Activated CD4-positive, alpha-beta T cell treated with anti-CD3 and anti-CD28 coated beads, Interleukin-10, Interleukin-2, amounts not matched to agents 100 ng/mL and 50 ng/mL, durations not matched to agents 16 hours and 8 hours (primary cell): Measurements from ENCODE around the gene MAB21L3.

Experiments used
- DNase-seq: peaks from one replicate; pipeline ENCODE4 v3.0.0-alpha.2; 2020

Gene MAB21L3

DNA sequence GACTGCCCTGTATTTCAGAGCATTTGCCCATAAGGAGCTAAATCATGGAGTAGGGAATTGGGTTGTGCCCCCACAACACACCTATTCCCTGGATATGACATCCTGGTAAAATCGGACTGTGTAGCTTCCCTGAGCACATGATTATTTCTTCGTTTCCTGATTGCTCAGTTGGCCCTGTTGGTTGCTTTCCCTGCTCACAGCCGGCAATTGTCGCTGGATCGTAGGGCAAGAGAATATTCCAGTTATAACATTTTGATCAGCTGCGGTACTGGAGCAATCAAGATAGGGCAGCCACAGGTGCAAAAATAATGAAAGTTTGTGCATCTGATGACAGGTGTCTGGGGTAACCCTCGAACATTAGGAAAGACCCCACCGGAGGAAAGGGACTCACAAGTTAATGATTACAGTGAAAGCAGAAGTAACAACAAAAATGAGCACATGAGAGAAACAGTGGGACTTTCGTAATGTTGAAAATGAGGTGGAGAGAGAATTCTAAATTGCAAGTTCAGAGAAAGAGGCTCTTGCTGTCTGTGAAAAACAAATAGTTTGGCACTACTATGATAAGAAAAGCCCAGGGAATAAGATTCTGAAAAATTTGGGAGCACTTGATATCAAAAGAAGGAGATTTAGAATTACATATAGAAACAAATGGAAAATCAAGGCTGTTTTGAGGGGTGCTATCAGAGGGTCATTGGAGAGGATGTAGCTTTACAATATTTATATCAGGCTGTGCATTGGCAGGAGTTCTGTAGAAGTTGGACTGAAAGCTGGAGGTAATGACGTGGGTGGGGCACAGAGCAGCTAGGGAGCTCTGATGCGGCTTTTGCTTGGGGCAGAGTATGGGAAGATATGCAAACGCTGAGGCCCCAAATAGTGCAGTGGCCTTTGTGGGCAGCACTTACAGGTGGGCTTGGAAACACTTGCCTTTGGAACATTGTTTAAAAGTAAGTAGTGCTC, at the start of gene MAB21L3:
Gene MAB21L3, plus strand, starts transcription at position 833 of the 957 bp plus-strand sequence. CDS start 1,217 bp downstream, outside the sequence.
- no peak for DNase-seq

DNA sequence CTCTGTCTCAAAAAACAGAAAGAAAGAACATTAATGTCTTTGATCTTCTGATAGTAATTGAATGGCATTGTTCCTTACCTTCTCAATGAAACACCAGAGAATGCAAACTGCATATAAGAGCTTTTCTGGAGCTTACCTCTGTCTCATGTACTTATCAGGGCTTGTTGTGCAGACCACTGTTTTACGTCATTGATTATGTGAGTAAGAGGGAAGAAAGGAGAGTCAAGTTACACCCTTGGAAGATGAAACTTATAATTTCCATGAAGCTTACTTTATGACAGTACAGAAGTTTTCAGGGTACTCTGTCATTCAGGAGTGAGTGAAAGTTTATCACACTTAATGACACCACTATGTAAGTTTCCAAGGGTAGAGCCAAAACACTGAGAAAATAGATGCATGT, 49.0 kb upstream of the MAB21L3 start:
- no peak for DNase-seq

- no peak for DNase-seq
Measured at GRCh38 chr1:116064616-116065015, 46.6 kb upstream of the MAB21L3 start.

GRCh38 chr1:116066868-116067565, 44.2 kb upstream of the MAB21L3 start:
- DNase-seq = no peak

GRCh38 chr1:116067566-116067890, 43.7 kb upstream of the MAB21L3 start:
- DNase-seq = no peak

DNA sequence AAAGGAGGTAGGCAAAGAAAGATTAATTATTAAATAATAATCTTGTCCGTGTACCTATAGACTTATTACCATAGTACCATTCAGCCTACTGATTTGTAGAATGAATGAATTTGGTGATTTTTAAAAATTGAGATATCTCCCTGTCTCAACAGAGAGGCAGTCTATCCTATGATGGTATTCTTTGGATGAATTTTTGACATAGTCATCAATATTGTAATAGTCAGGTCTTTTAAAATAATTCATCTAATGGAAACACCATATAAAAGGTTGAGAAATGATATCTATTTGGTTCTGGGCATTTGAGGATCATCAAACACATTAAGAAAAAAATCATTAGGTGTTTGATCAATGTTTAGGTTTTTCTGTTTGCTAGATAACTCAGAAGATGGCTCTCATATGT, 35.6 kb upstream of the MAB21L3 start:
- DNase-seq = no peak

DNA sequence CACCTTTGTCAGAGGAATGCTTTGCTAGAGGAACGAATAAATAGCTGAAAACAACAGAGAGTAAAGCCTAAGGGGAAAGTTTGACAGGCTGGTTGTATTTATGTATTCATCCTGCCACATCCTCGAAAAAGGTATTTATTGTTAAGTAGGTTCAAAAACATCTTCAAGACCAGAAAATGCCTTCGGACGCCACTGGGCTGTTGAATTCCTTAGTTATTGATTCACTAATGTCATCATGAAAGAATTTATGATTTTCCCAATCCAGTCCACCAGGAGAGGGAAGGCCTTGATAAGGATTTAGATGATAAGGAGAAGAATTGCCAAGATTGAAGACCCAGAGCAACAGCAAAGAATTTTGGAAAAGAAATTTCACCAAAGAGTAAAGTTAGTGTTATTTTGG, 35.2 kb upstream of the MAB21L3 start:
- DNase-seq = no peak

- DNase-seq = no peak
Measured at GRCh38 chr1:116076831-116077230, 34.4 kb upstream of the MAB21L3 start.

- DNase-seq = no peak
Measured at GRCh38 chr1:116078699-116079223, 32.4 kb upstream of the MAB21L3 start.

DNA sequence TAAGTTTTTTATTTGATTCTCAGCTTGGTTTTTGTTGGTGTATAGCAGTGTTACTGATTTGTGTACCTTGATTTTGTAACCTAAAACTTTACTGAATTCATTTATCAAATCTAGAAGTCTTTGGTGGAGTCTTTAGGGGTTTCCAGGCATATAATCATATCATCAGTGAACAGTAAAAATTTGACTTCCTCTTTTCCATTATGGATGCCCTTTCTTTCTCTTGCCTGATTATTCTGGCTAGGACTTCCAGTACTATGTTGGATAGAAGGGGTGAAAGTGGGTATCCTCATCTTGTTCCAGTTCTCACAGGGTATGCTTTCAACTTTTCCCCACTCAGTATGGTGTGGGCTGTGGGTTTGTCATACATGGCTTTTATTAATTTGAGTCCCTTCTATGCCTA, 23.6 kb upstream of the MAB21L3 start:
- no peak for DNase-seq

GRCh38 chr1:116089870-116090269, 21.3 kb upstream of the MAB21L3 start:
- no peak for DNase-seq

DNA sequence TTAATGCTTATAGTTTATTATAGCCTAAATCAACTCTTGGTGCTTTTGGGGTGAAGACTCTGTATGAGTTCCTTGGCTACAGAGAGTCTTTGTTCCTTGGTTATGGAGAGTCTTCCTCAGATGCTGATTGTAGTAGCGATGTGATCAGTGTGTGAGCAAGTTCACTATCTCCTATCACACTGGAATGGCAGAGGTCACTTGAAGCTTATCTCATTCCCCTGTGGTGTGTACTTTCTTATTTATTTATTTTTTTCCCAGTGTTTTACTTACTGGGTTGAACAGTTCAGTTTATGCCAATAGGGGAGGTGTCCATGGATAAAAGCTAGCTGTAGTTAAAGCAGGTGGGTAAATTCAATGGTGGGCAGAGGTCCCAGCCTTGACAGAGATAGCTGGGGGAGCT, 20.1 kb upstream of the MAB21L3 start:
- DNase-seq = no peak

GRCh38 chr1:116092752-116093489, 18.3 kb upstream of the MAB21L3 start:
- DNase-seq = no peak

DNA sequence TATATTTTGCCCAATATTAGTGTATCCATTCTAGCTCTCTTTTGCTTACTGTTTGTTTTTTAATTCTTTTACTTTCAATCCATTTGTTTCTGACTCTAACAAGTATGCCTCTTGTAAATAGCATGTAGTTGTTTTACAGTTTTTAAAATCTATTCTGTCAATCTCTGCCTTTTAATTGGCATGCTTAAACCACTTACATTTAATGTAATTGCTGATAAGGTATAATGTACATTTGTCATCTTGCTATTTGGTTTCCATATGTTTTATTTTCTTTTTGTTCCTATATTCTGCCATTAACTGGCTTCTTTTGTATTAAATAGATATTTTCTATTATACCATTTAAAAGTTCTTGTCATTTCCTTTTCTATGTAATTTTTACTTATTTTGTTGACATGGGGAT, 16.2 kb upstream of the MAB21L3 start:
- DNase-seq = no peak

DNA sequence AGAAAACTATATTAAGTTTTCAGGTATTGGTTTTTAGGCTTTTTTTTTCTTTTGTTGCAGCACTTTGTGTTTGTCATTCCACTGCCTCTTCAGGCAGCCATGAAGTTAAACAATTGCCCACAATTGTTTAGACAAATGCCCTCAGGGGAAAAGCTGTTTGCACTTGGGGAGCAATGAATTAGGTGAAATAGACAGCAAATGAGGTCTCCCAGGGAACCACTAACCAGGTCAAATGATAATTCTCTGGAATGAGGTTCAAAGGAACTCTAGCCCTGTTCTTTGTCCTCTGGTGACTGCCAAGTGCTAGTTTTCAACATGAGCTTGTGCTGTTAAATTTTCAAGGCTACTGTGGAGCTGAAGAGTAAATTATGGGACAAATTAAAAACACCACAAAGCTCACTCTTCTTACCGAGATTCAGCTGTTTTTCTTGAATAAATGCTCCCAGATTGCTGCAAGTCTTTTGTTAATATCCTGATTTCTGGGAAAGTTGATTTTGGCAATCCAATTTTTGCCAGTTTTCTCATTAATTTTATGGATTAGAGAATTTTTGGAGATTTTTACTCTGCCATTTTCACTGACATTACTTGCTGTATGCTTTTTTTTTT, 15.1 kb upstream of the MAB21L3 start:
- DNase-seq = no peak

- DNase-seq = no peak
Measured at GRCh38 chr1:116097626-116098025, 13.6 kb upstream of the MAB21L3 start.

DNA sequence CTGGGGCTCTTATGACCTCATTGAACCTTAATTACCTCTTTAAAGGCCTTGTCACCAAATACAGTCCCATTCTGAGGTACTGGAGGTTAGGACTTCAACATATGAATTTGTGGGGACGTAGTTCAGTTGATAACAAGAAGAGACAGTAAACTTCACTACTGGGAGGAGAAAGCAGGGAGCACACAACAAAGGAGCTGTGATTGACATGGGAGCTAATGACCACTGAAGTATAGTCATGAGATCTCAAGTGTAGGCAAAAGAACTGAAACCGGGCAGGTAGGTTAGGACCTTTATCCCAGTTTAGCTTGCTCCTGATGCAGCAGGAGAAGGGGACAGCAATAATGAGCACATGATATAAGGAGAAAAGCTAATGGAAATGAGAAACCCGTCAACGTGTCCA, 11.8 kb upstream of the MAB21L3 start:
- DNase-seq = no peak

DNA sequence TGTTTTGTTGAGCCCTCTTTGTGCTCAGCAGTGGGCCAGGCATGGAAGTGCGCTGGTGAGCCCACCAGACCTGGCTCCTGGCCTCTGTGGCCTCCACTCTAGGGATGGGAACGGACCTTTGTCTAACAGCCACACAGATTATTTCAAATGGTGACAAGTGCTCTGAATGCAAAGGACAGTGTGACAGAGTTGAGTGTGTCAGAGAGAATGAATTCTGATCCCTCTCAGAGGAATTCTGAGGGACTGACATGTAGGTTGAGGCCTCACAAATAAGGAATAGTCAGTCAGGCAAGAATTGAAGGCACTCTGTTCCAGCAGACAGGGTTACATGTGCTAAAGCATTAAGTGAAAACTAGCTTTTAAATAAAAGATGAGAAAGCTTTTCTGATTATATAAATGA, 11.3 kb upstream of the MAB21L3 start:
- DNase-seq = no peak

DNA sequence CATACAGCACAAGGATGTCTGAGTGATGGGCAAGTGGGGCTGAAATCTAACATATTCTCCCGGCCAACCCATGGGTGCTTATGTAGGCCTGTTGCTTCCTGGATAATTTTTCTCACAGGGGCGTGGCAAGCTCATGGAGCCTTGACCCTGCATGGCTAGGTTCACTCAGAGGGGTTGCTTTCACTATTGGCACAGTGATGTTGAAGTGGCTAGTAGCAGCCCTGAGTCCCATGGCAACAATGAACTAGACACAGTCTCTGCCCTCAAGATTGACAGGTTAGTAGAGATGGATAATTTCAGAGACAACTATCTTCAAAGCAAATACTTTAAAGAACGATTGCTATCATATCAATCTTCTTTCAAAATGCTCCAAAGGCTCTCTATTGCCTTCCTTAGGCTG, 6.5 kb upstream of the MAB21L3 start:
- no peak for DNase-seq

GRCh38 chr1:116105996-116106395, 5.2 kb upstream of the MAB21L3 start:
- DNase-seq = no peak

DNA sequence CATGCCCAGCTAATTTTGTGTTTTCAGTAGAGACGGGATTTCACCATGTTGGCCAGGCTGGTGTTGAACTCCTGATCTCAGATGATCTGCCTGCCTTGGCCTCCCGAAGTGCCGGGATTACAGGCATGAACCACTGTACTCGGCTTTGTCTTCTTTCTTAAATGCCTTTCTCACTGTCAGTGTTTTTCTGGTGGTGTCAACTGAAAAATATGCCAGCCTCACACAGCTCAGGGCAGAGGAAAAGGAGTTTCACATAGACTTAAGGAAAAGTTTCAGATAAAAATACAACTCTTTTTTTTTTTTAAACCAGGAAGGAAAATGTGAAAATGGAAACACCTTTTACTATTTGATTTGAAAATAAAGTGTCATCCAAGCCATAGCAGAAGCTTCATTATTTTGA, 4.6 kb upstream of the MAB21L3 start:
- DNase-seq = no peak

GRCh38 chr1:116107371-116107770, 3.8 kb upstream of the MAB21L3 start:
- no peak for DNase-seq

- no peak for DNase-seq
Measured at GRCh38 chr1:116111524-116112021, 374 bp downstream of the MAB21L3 start.
